Measurements from ENCODE around the gene PRELID1. TPM values are rescaled to one million over a fixed set of nuclear protein-coding genes. Genes with fewer than 3 reads are reported as not detected.
A peak's percentile ranks its signal among the peaks of the same experiment; 100 is the strongest.
"Not testable (repeated sequence)": the region's sequence is repeated elsewhere in the genome, so short reads cannot be mapped to it uniquely, and the experiment has no call there.

The PRELID1 gene
- polyA plus RNA-seq, 2 donors: 120 to 135 TPM

- peaks cover 5 to 15% of the 10 kb centered on the region in 2 donors for H3K4me1 ChIP-seq (ENCODE audit: control insufficient read depth in 2 of 2, insufficient read depth in 2 of 2, low read length in 1 of 2)
- H3K4me3 ChIP-seq (ENCODE audit: low read depth in 1 of 2, low read length in 2 of 2): peak overlapping the region; percentile 90 to 94
- peak overlapping the region; percentile 88 to 99 for H3K27ac ChIP-seq (ENCODE audit: low read depth in 2 of 2, low read length in 1 of 2)
- no peaks in the 10 kb centered on the region for H3K9me3 ChIP-seq (ENCODE audit: control insufficient read depth in 2 of 2, insufficient read depth in 1 of 2, low read depth in 1 of 2, low read length in 1 of 2)
- peaks cover 0 to 11% of the 10 kb centered on the region in 2 donors for H3K36me3 ChIP-seq (ENCODE audit: control insufficient read depth in 2 of 2, insufficient read depth in 2 of 2, low read length in 1 of 2)
- WGBS, 2 donors: 17 to 20% methylated on average over 14 to 19 of the region's 19 CpGs
- no peaks in the 10 kb centered on the region for H3K27me3 ChIP-seq (ENCODE audit: control insufficient read depth in 1 of 2, insufficient read depth in 2 of 2, low read length in 2 of 2)
Observed at GRCh38 chr5:177304392-177305119, 957 bp downstream of the PRELID1 start.

- H3K4me3 ChIP-seq (ENCODE audit: low read depth in 1 of 2, low read length in 2 of 2); H3K27me3 ChIP-seq (ENCODE audit: control insufficient read depth in 1 of 2, insufficient read depth in 2 of 2, low read length in 2 of 2); H3K9me3 ChIP-seq (ENCODE audit: control insufficient read depth in 2 of 2, insufficient read depth in 1 of 2, low read depth in 1 of 2, low read length in 1 of 2): not testable (repeated sequence)
- H3K4me1 ChIP-seq (ENCODE audit: control insufficient read depth in 2 of 2, insufficient read depth in 2 of 2, low read length in 1 of 2): peaks cover 6 to 16% of the 10 kb centered on the region in 2 donors
- peak overlapping the region in 1 of 2 donors; percentile 80 for H3K27ac ChIP-seq (ENCODE audit: low read depth in 2 of 2, low read length in 1 of 2)
- WGBS, 2 donors: 72 to 77% methylated on average over 11 of the region's 11 CpGs
- H3K36me3 ChIP-seq (ENCODE audit: control insufficient read depth in 2 of 2, insufficient read depth in 2 of 2, low read length in 1 of 2): peaks cover 0 to 11% of the 10 kb centered on the region in 2 donors
Observed at GRCh38 chr5:177306103-177306640, 2.6 kb downstream of the PRELID1 start.

DNA sequence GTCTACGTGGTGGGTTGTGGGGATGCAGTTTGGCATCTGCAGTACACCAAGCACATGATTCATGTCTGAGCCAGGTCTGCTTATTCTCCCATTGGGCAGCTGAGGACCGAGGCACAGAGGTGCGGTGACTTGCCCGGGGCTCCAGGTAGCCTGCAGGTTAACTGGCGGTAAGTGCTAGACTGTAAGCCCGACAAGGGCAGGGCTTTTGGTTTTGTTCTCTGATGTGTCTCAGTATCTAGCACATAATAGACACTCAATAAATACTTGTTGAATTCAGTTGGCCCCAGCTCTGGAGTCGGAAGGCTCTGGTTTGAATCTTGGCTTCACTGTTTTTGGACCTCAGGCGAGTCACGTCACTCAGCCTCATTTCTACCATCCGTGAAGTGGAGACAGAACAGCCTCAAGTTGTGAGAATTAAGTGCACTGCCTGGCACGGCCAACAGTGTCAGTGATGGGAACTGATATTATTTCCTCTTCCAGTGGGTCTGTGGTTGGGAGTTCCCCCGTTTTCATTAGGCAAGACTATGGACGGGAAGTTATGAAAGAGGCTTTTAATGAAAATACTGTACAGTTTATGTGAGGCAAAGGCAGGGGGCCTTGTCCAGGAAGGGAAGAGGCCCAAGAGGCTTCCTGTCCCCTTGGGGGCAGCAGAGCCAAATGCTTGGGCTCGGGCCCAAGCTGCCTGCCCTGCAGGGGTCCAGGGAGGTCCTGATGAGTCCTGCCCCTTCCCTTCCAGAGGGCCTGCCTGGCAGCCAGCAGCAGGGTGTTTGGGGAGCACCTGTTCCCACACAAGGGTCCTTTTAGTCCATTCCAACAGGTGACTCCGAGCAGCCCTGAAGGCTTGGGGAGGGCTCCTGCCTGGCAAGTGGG is 3.3 kb downstream of the PRELID1 start:
- Histone ChIP-seq H3K27me3 (ENCODE audit: control insufficient read depth in 1 of 2, insufficient read depth in 2 of 2, low read length in 2 of 2) (no peaks in the 10 kb centered on the region), H3K4me3 (ENCODE audit: low read depth in 1 of 2, low read length in 2 of 2) (no peak overlapping the region), H3K36me3 (ENCODE audit: control insufficient read depth in 2 of 2, insufficient read depth in 2 of 2, low read length in 1 of 2) (peaks cover 0 to 11% of the 10 kb centered on the region in 2 donors), H3K9me3 (ENCODE audit: control insufficient read depth in 2 of 2, insufficient read depth in 1 of 2, low read depth in 1 of 2, low read length in 1 of 2) (no peaks in the 10 kb centered on the region), H3K27ac (ENCODE audit: low read depth in 2 of 2, low read length in 1 of 2) (peak overlapping the region; percentile 14 to 80), H3K4me1 (ENCODE audit: control insufficient read depth in 2 of 2, insufficient read depth in 2 of 2, low read length in 1 of 2) (peaks cover 12 to 15% of the 10 kb centered on the region in 2 donors)
- WGBS, 2 donors: 62 to 69% methylated on average over 15 of the region's 15 CpGs

GRCh38 chr5:177307544-177308363 is 4.2 kb downstream of the PRELID1 start:
- H3K36me3 ChIP-seq (ENCODE audit: control insufficient read depth in 2 of 2, insufficient read depth in 2 of 2, low read length in 1 of 2): peaks cover 0 to 11% of the 10 kb centered on the region in 2 donors
- peaks cover 12 to 14% of the 10 kb centered on the region in 2 donors for H3K4me1 ChIP-seq (ENCODE audit: control insufficient read depth in 2 of 2, insufficient read depth in 2 of 2, low read length in 1 of 2)
- no peaks in the 10 kb centered on the region for H3K9me3 ChIP-seq (ENCODE audit: control insufficient read depth in 2 of 2, insufficient read depth in 1 of 2, low read depth in 1 of 2, low read length in 1 of 2)
- no peak overlapping the region for H3K4me3 ChIP-seq (ENCODE audit: low read depth in 1 of 2, low read length in 2 of 2)
- peak overlapping the region in 1 of 2 donors; percentile 14 for H3K27ac ChIP-seq (ENCODE audit: low read depth in 2 of 2, low read length in 1 of 2)
- no peaks in the 10 kb centered on the region for H3K27me3 ChIP-seq (ENCODE audit: control insufficient read depth in 1 of 2, insufficient read depth in 2 of 2, low read length in 2 of 2)
- WGBS, 2 donors: 82 to 84% methylated on average over 43 of the region's 43 CpGs

- H3K27ac ChIP-seq (ENCODE audit: low read depth in 2 of 2, low read length in 1 of 2): peak overlapping the region in 1 of 2 donors; percentile 13
- 87 to 88% methylated on average over 11 of the region's 11 CpGs for WGBS, 2 donors
- H3K27me3 ChIP-seq (ENCODE audit: control insufficient read depth in 1 of 2, insufficient read depth in 2 of 2, low read length in 2 of 2): no peaks in the 10 kb centered on the region
- H3K9me3 ChIP-seq (ENCODE audit: control insufficient read depth in 2 of 2, insufficient read depth in 1 of 2, low read depth in 1 of 2, low read length in 1 of 2): no peaks in the 10 kb centered on the region
- peaks cover 0 to 11% of the 10 kb centered on the region in 2 donors for H3K36me3 ChIP-seq (ENCODE audit: control insufficient read depth in 2 of 2, insufficient read depth in 2 of 2, low read length in 1 of 2)
- H3K4me1 ChIP-seq (ENCODE audit: control insufficient read depth in 2 of 2, insufficient read depth in 2 of 2, low read length in 1 of 2): peaks cover 14 to 15% of the 10 kb centered on the region in 2 donors
- no peak overlapping the region for H3K4me3 ChIP-seq (ENCODE audit: low read depth in 1 of 2, low read length in 2 of 2)
Observed at GRCh38 chr5:177308740-177309139, 5.1 kb downstream of the PRELID1 start.

- Histone ChIP-seq H3K27ac (ENCODE audit: low read depth in 2 of 2, low read length in 1 of 2) (no peak overlapping the region), H3K36me3 (ENCODE audit: control insufficient read depth in 2 of 2, insufficient read depth in 2 of 2, low read length in 1 of 2) (peaks cover 0 to 11% of the 10 kb centered on the region in 2 donors), H3K4me3 (ENCODE audit: low read depth in 1 of 2, low read length in 2 of 2) (no peak overlapping the region), H3K9me3 (ENCODE audit: control insufficient read depth in 2 of 2, insufficient read depth in 1 of 2, low read depth in 1 of 2, low read length in 1 of 2) (no peaks in the 10 kb centered on the region), H3K27me3 (ENCODE audit: control insufficient read depth in 1 of 2, insufficient read depth in 2 of 2, low read length in 2 of 2) (no peaks in the 10 kb centered on the region), H3K4me1 (ENCODE audit: control insufficient read depth in 2 of 2, insufficient read depth in 2 of 2, low read length in 1 of 2) (peaks cover 14 to 15% of the 10 kb centered on the region in 2 donors)
- 48 to 60% methylated on average over 10 of the region's 10 CpGs for WGBS, 2 donors
Observed at GRCh38 chr5:177309351-177310191, 6.0 kb downstream of the PRELID1 start.

GRCh38 chr5:177310332-177310731 is 6.7 kb downstream of the PRELID1 start:
- peaks cover 14 to 15% of the 10 kb centered on the region in 2 donors for H3K4me1 ChIP-seq (ENCODE audit: control insufficient read depth in 2 of 2, insufficient read depth in 2 of 2, low read length in 1 of 2)
- WGBS, 2 donors: 85 to 89% methylated on average over 13 of the region's 13 CpGs
- no peak overlapping the region for H3K4me3 ChIP-seq (ENCODE audit: low read depth in 1 of 2, low read length in 2 of 2)
- H3K36me3 ChIP-seq (ENCODE audit: control insufficient read depth in 2 of 2, insufficient read depth in 2 of 2, low read length in 1 of 2): peaks cover 0 to 13% of the 10 kb centered on the region in 2 donors
- peaks cover 0 to 3% of the 10 kb centered on the region in 2 donors for H3K9me3 ChIP-seq (ENCODE audit: control insufficient read depth in 2 of 2, insufficient read depth in 1 of 2, low read depth in 1 of 2, low read length in 1 of 2)
- no peak overlapping the region for H3K27ac ChIP-seq (ENCODE audit: low read depth in 2 of 2, low read length in 1 of 2)
- H3K27me3 ChIP-seq (ENCODE audit: control insufficient read depth in 1 of 2, insufficient read depth in 2 of 2, low read length in 2 of 2): no peaks in the 10 kb centered on the region

DNA sequence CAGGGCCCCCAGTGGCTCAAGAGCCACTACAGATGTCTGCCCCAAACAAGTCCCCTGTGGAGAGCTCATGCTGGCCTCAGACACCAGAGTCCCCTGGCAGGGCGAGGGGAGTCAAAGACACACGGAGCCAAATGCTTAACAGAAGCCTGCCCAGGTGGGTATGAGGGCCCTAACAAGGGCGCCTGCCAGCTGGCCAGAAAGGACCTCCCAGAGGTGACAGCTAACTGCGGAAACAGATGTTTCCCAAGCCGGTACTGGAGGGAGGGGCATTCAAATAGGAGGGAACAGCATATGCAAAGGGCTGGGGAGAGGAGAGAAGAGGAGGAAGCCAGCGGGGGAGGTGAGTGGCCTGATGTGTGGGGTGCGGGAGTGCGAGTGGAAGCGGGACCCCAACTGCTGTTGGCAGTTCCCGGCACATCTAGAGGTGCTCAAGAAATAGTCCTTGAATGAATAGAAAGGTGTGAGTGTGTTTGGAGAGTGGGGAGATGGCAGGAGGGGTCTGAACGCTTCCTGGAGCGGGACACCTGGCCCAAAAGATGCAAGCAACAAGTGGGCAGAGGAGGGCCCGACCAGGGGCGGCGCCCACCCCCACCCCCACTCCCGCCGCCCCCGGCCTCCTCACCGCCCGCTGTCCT is 7.3 kb downstream of the PRELID1 start:
- peaks cover 0 to 11% of the 10 kb centered on the region in 2 donors for H3K36me3 ChIP-seq (ENCODE audit: control insufficient read depth in 2 of 2, insufficient read depth in 2 of 2, low read length in 1 of 2)
- H3K27ac ChIP-seq (ENCODE audit: low read depth in 2 of 2, low read length in 1 of 2): no peak overlapping the region
- peak overlapping the region; percentile 46 for H3K4me3 ChIP-seq (ENCODE audit: low read depth in 1 of 2, low read length in 2 of 2)
- H3K9me3 ChIP-seq (ENCODE audit: control insufficient read depth in 2 of 2, insufficient read depth in 1 of 2, low read depth in 1 of 2, low read length in 1 of 2): peaks cover 0 to 3% of the 10 kb centered on the region in 2 donors
- H3K27me3 ChIP-seq (ENCODE audit: control insufficient read depth in 1 of 2, insufficient read depth in 2 of 2, low read length in 2 of 2): no peaks in the 10 kb centered on the region
- peaks cover 14 to 15% of the 10 kb centered on the region in 2 donors for H3K4me1 ChIP-seq (ENCODE audit: control insufficient read depth in 2 of 2, insufficient read depth in 2 of 2, low read length in 1 of 2)
- WGBS, 2 donors: 15 to 16% methylated on average over 20 of the region's 20 CpGs
